H1 (cell line): Measurements from ENCODE around the gene KRT4. TPM values are rescaled to one million over a fixed set of nuclear protein-coding genes. Genes with fewer than 3 reads are reported as not detected.

ENCODE experiments used
- CHD7 ChIP-seq: fragments of 300-600 bp; sonication (generic); IDR thresholded peaks from 2 replicates; pipeline ENCODE4 v1.7.1; 2012; ENCODE audit warnings: low read length, moderate library complexity, mild to moderate bottlenecking, inconsistent platforms; ENCODE audit not compliant: insufficient replicate concordance
- E2F6 ChIP-seq: IDR thresholded peaks from 2 replicates; pipeline ENCODE4 v1.6.1; 2012; ENCODE audit warnings: inconsistent platforms
- RBBP5 ChIP-seq: IDR thresholded peaks from 2 replicates; pipeline ENCODE4 v1.7.1; 2012; ENCODE audit warnings: low read depth, mild to moderate bottlenecking, inconsistent platforms, low read length, moderate library complexity, borderline replicate concordance
- USF2 ChIP-seq: IDR thresholded peaks from 2 replicates; pipeline ENCODE4 v1.6.1; 2011; ENCODE audit warnings: low read length, improper control_type of control experiment
- polyA plus RNA-seq, 7 experiments: library from polyadenylated mRNA; depleted of rRNA in 3 of 7; stranded (reverse) in 5 of 7; unstranded in 2 of 7; fragments of >200 nt in 5 of 7; fragments of 200-250 nt in 2 of 7; gene quantifications; 1 replicate in 5 of 7; 2 replicates in 1 of 7; 4 replicates in 1 of 7; pipeline versions ENCODE4 v1.2.1 to v1.2.3, GENCODE V29; 2011 to 2013; ENCODE audit warnings: missing spikeins in 2 of 7, mixed read lengths in 2 of 7
- total RNA-seq: library from RNA; stranded (reverse); fragmentation: NEBNext Ultra II Directional; extraction: Animal tissue kit (Norgen Biotek cat#: 25700); gene quantifications from 2 replicates; pipeline ENCODE4 v1.2.1, GENCODE V29; 2021

The KRT4 gene
- total and polyA plus RNA-seq, 2 of the 8 experiments (the other 6 are each of a cell fraction or from before 2014, with no cell fraction given): not detected

DNA sequence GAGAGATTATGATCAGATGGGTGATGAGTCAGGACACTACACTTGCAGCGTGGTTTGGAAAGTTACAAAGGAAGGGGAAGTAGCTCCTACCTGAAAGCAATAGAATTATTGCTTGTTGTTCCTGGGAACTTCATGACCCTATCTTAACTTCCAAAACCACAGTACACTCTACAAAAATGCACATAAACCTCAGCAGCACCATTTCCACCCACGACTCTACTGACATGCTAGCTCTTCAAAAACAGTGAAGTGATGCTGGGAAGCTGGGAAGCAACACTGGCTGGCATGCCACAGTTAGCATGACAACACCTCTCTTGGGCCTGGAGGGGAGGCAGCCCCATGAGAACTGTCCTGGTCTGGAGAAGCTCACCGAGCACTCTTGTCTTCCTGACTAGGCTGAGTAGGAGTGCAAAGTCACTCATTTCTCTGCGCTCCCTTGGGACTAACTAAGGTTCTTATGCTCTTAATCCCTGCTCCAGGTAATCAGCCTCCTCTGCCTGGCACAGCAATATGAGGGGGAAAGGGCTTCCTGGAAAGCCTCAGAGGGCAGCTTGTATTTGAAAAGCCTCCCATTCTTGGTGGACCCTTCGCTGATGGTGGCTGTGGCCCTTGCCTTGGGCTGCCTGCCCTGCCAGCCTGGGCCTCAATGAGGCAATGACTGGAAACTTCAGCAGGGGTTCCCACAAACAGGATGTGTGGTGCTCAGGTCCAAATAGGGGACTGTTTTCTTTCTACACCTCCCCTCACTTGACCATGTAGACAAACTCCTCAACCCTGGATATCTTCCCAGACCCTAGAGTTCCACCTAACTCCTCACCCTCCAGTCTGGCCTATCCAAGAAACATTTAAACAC, 19.2 kb downstream of the KRT4 start (continued):
- TF ChIP-seq CHD7 (no peak), E2F6 (no peak), USF2 (no peak), RBBP5 (no peak)
